ENCODE data around the gene ZBTB24. TPM values are rescaled to one million over a fixed set of nuclear protein-coding genes. Genes with fewer than 3 reads are reported as not detected.

The ZBTB24 gene
- total RNA-seq, 1 donor from 2014 or later = 10.6 TPM

GRCh38 chr6:109417646-109418045 is 65.4 kb downstream of the ZBTB24 start:
- H3K4me1 Mint-ChIP-seq (ENCODE audit: unreplicated experiment) = peaks cover 3% of the 10 kb centered on the region
- H3K4me3 Mint-ChIP-seq = no peak overlapping the region
- no peaks in the 10 kb centered on the region for H3K27me3 Mint-ChIP-seq
- peaks cover 8% of the 10 kb centered on the region for H3K36me3 Mint-ChIP-seq
- no peak overlapping the region for H3K27ac Mint-ChIP-seq
- DNase-seq (ENCODE audit: extremely low spot score, unreplicated experiment) = no peak
- no peaks in the 10 kb centered on the region for H3K9me3 Mint-ChIP-seq
- TF ChIP-seq, protein P1, sequence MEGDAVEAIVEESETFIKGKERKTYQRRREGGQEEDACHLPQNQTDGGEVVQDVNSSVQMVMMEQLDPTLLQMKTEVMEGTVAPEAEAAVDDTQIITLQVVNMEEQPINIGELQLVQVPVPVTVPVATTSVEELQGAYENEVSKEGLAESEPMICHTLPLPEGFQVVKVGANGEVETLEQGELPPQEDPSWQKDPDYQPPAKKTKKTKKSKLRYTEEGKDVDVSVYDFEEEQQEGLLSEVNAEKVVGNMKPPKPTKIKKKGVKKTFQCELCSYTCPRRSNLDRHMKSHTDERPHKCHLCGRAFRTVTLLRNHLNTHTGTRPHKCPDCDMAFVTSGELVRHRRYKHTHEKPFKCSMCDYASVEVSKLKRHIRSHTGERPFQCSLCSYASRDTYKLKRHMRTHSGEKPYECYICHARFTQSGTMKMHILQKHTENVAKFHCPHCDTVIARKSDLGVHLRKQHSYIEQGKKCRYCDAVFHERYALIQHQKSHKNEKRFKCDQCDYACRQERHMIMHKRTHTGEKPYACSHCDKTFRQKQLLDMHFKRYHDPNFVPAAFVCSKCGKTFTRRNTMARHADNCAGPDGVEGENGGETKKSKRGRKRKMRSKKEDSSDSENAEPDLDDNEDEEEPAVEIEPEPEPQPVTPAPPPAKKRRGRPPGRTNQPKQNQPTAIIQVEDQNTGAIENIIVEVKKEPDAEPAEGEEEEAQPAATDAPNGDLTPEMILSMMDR (conservative IDR thresholded peaks at IDR 0.05) = no peak

Other genes starting within 250 kb of the ZBTB24 start
- 230 and 298 TPM in 2 replicates for gene CD164, start 100.8 kb downstream of the ZBTB24 start, total RNA-seq (ENCODE audit: low replicate concordance)
- 3.4 and 6.1 TPM in 2 replicates for gene PPIL6, start 42.6 kb downstream of the ZBTB24 start, total RNA-seq (ENCODE audit: low replicate concordance)
- 13.7 and 23.5 TPM in 2 replicates for gene SMPD2, start 42.5 kb downstream of the ZBTB24 start, total RNA-seq (ENCODE audit: low replicate concordance)
- 27.7 and 49.7 TPM in 2 replicates for gene MICAL1, start 27.4 kb downstream of the ZBTB24 start, total RNA-seq (ENCODE audit: low replicate concordance)
- 6.6 and 8.1 TPM in 2 replicates for gene AK9, start 208.0 kb upstream of the ZBTB24 start, total RNA-seq (ENCODE audit: low replicate concordance)
- 13.6 and 15.4 TPM in 2 replicates for gene FIG4, start 208.1 kb upstream of the ZBTB24 start, total RNA-seq (ENCODE audit: low replicate concordance)